Choroid plexus epithelial cell (primary cell): ENCODE data around the gene CAB39L.

Experiments used
- DNase-seq: peaks from one replicate; pipeline ENCODE4 v3.0.0-alpha.2; 2010; ENCODE audit warnings: low read depth
- H3K4me3 ChIP-seq: 2 replicates; pipeline ENCODE4 v1.5.1; 2011; ENCODE audit warnings: low read depth, mild to moderate bottlenecking, control low read depth, low read length, moderate library complexity
- CTCF ChIP-seq: conservative IDR thresholded peaks from 2 replicates; pipeline ENCODE4 v1.5.1; 2011; ENCODE audit warnings: low read depth, mild to moderate bottlenecking, control low read depth, inconsistent platforms, low read length, moderate library complexity

CAB39L gene

GRCh38 chr13:49287995-49288394 lies 155.9 kb downstream of the CAB39L start:
- no peak for TF ChIP-seq CTCF
- H3K4me3 ChIP-seq, result no peak overlapping the region
- DNase-seq, result no peak

GRCh38 chr13:49279885-49280284 lies 164.0 kb downstream of the CAB39L start:
- DNase-seq, result no peak
- no peak overlapping the region for H3K4me3 ChIP-seq
- TF ChIP-seq CTCF, result no peak

- no peak for TF ChIP-seq CTCF
- no peak for DNase-seq
- H3K4me3 ChIP-seq, result no peak overlapping the region
These were observed 164.8 kb downstream of the CAB39L start for GRCh38 chr13:49279112-49279511.

- no peak for DNase-seq
- no peak overlapping the region for H3K4me3 ChIP-seq
- no peak for TF ChIP-seq CTCF
These were observed 165.7 kb downstream of the CAB39L start for GRCh38 chr13:49278211-49278610.

GRCh38 chr13:49272296-49272695 lies 171.6 kb downstream of the CAB39L start:
- H3K4me3 ChIP-seq, result no peak overlapping the region
- DNase-seq, result no peak
- TF ChIP-seq CTCF, result no peak

- no peak for TF ChIP-seq CTCF
- no peak for DNase-seq
These were observed 172.6 kb downstream of the CAB39L start for GRCh38 chr13:49271264-49271663.

GRCh38 chr13:49265822-49266221 lies 178.0 kb downstream of the CAB39L start:
- TF ChIP-seq CTCF, result no peak
- no peak overlapping the region for H3K4me3 ChIP-seq
- peak; percentile 75 for DNase-seq

More at GRCh38 chr13:49271264-49271663, 172.6 kb downstream of the CAB39L start:
- H3K4me3 ChIP-seq, result no peak overlapping the region
